Panc1 (cell line): ENCODE data around the gene ARL15. TPM values are rescaled to one million over a fixed set of nuclear protein-coding genes. Genes with fewer than 3 reads are reported as not detected.

Experiments used
- ATAC-seq: fragments of 200-7000 bp; cut with Tn5 transposase; 2 replicates; pipeline ENCODE4 v1.9.1; 2020; ENCODE audit warnings: mild to moderate bottlenecking, moderate library complexity
- BruUV-seq: library from RNA; stranded (reverse); fragments of 400-500 nt; replicated peaks from 2 replicates; lab custom pipeline; 2021; lab: Mats Ljungman, UMichigan
- CTCF ChIA-PET: fragments of 300-600 bp; sonication (Branson Sonifier 250); formaldehyde crosslinking; loops from one replicate; lab custom pipeline; 2022; ENCODE audit warnings: antibody characterized with exemption; lab: Charles Lee
- POLR2A ChIA-PET: fragments of 300-600 bp; sonication (Branson Sonifier 250); formaldehyde crosslinking; loops from one replicate; lab custom pipeline; 2022; ENCODE audit warnings: antibody characterized with exemption; lab: Charles Lee
- DNase-seq: peaks from one replicate; pipeline ENCODE4 v3.0.0-alpha.2; 2010; ENCODE audit warnings: low read depth, low spot score
- H3K27ac ChIP-seq: 2 replicates; pipeline ENCODE4 v1.5.1; 2011; ENCODE audit warnings: mild to moderate bottlenecking, low read length, inconsistent platforms
- H3K27me3 ChIP-seq: fragments of 200-500 bp; sonication (Bioruptor generic); 2 replicates; pipeline ENCODE4 v1.6.0; 2014; ENCODE audit warnings: low read length, inconsistent platforms; ENCODE audit not compliant: control insufficient read depth, insufficient read depth
- H3K36me3 ChIP-seq: fragments of 200-500 bp; sonication (Bioruptor generic); 2 replicates; pipeline ENCODE4 v1.5.1; 2014; ENCODE audit warnings: inconsistent platforms, mild to moderate bottlenecking, low read length, moderate library complexity; ENCODE audit not compliant: control insufficient read depth, insufficient read depth
- H3K4me1 ChIP-seq: 2 replicates; pipeline ENCODE4 v1.5.1; 2011; ENCODE audit warnings: inconsistent platforms, mild to moderate bottlenecking, low read length, moderate library complexity; ENCODE audit not compliant: control insufficient read depth, insufficient read depth
- H3K4me3 ChIP-seq, 2 experiments: 2 replicates each; pipeline ENCODE4 v1.5.1; 2011 to 2012; ENCODE audit warnings: low read depth in 2 of 2, low read length in 2 of 2, mild to moderate bottlenecking in 2 of 2, inconsistent platforms in 1 of 2, moderate library complexity in 1 of 2
- H3K9me3 ChIP-seq: fragments of 200-500 bp; sonication (Bioruptor generic); 2 replicates; pipeline ENCODE4 v1.5.1; 2014; ENCODE audit warnings: low read depth, mild to moderate bottlenecking, inconsistent platforms, low read length, moderate library complexity; ENCODE audit not compliant: control insufficient read depth, insufficient read depth
- CTCF ChIP-seq: fragments of 450-650 bp; IDR thresholded peaks from 2 replicates; pipeline ENCODE4 v1.5.1; 2017; ENCODE audit warnings: mild to moderate bottlenecking
- POLR2AphosphoS5 ChIP-seq: IDR thresholded peaks from 2 replicates; pipeline ENCODE4 v1.6.1; 2012; ENCODE audit warnings: mild to moderate bottlenecking, low read depth, low read length, moderate library complexity
- REST ChIP-seq, 2 experiments: IDR thresholded peaks; 2 replicates each; pipeline ENCODE4 v1.6.1; 2011 to 2012; ENCODE audit warnings: low read depth in 2 of 2, control low read depth in 1 of 2, low read length in 1 of 2, mild to moderate bottlenecking in 1 of 2, moderate library complexity in 1 of 2; ENCODE audit not compliant: insufficient read depth in 1 of 2
- SIN3A ChIP-seq: IDR thresholded peaks from 2 replicates; pipeline ENCODE4 v1.6.1; 2012; ENCODE audit warnings: low read depth, mild to moderate bottlenecking, low read length, moderate library complexity, borderline replicate concordance; ENCODE audit not compliant: insufficient read depth
- TCF7L2 ChIP-seq: IDR thresholded peaks from 2 replicates; pipeline ENCODE4 v1.6.1; 2011; ENCODE audit warnings: mild to moderate bottlenecking, low read depth, low read length, inconsistent platforms
- in situ Hi-C: cut with HindIII; loops from 2 replicates; pipeline ENCODE4 v1.10.0; 2016; ENCODE audit warnings: low sequenced_read_pairs, low pct_unique_long_range_greater_than_20kb
- intact Hi-C: fragments of 100-400 bp; cut with micrococcal nuclease; formaldehyde crosslinking; loops from one replicate; pipeline ENCODE4 v1.10.0; 2022; ENCODE audit not compliant: unreplicated experiment
- total RNA-seq: library from RNA; stranded (reverse); gene quantifications from one replicate; pipeline ENCODE4 v1.2.1, GENCODE V29; 2021; ENCODE audit not compliant: unreplicated experiment

ARL15 gene
- total RNA-seq, 1 experiment from 2014 or later, result 16.5 TPM

GRCh38 chr5:53922508-53923498 is 387.6 kb downstream of the ARL15 start:
- ATAC-seq, result no peak
- TF ChIP-seq TCF7L2, result no peak
- TF ChIP-seq CTCF, result no peak
- no peak for TF ChIP-seq SIN3A
- TF ChIP-seq POLR2AphosphoS5, result no peak
- no peak for TF ChIP-seq REST (IDR thresholded peaks at IDR 0.05; ENCODE audit: insufficient read depth in 1 of 2, low read depth in 2 of 2, low read length in 1 of 2)
- Histone ChIP-seq H3K4me1 (no peaks in the 10 kb centered on the region; the same call in 1 of the 2 replicates), H3K27me3 (no peaks in the 10 kb centered on the region), H3K9me3 (no peaks in the 10 kb centered on the region), H3K36me3 (no peaks in the 10 kb centered on the region), H3K4me3 (no peak overlapping the region), H3K27ac (no peak overlapping the region)
- ChIA-PET POLR2A (no interaction called here), CTCF (no interaction called here)
- no TSS peak for BruUV-seq
- in situ Hi-C loops (no loop called here), intact Hi-C loops (no loop called here)
- no peak for DNase-seq

GRCh38 chr5:53917826-53918225 is 392.5 kb downstream of the ARL15 start:
- ATAC-seq, result no peak
- Histone ChIP-seq H3K27me3 (no peaks in the 10 kb centered on the region), H3K4me3 (no peak overlapping the region), H3K9me3 (no peaks in the 10 kb centered on the region), H3K36me3 (no peaks in the 10 kb centered on the region), H3K27ac (no peak overlapping the region), H3K4me1 (no peaks in the 10 kb centered on the region; the same call in 1 of the 2 replicates)
- BruUV-seq, result no TSS peak
- ChIA-PET POLR2A (no interaction called here), CTCF (no interaction called here)
- intact Hi-C loops (no loop called here), in situ Hi-C loops (no loop called here)
- no peak for DNase-seq
- TF ChIP-seq POLR2AphosphoS5, result no peak
- no peak for TF ChIP-seq SIN3A
- TF ChIP-seq TCF7L2, result no peak
- no peak for TF ChIP-seq REST (IDR thresholded peaks at IDR 0.05; ENCODE audit: insufficient read depth in 1 of 2, low read depth in 2 of 2, low read length in 1 of 2)
- TF ChIP-seq CTCF, result no peak
